PFSK-1 (cell line): ENCODE results near the gene FOXJ3.

Experiments used
- POLR2AphosphoS5 ChIP-seq: IDR thresholded peaks from 2 replicates; pipeline ENCODE4 v1.6.1; 2012; ENCODE audit warnings: low read depth, mild to moderate bottlenecking, control low read depth, low read length, moderate library complexity
- REST ChIP-seq, 2 experiments: IDR thresholded peaks; 2 replicates each; pipeline versions ENCODE4 v1.6.1 to v1.8.0; 2011 to 2012; ENCODE audit warnings: low read depth in 2 of 2, low read length in 2 of 2, control low read depth in 1 of 2, inconsistent platforms in 1 of 2, mild to moderate bottlenecking in 1 of 2, moderate library complexity in 1 of 2; ENCODE audit not compliant: insufficient read depth in 1 of 2
- TAF1 ChIP-seq: IDR thresholded peaks from 2 replicates; pipeline ENCODE4 v1.6.1; 2012; ENCODE audit warnings: low read length, control low read depth, borderline replicate concordance; ENCODE audit not compliant: insufficient read depth

GRCh38 chr1:42365118-42365517, 30.1 kb upstream of the FOXJ3 start:
- TF ChIP-seq REST (IDR thresholded peaks at IDR 0.05; ENCODE audit: insufficient read depth in 1 of 2, low read depth in 2 of 2, low read length in 2 of 2), result no peak
- no peak for TF ChIP-seq POLR2AphosphoS5
- no peak for TF ChIP-seq TAF1
